ENCODE measurements around the gene E2F3.

- TF ChIP-seq EZH2 (IDR thresholded peaks at IDR 0.05; ENCODE audit: low read length, missing control alignments) (no peak), CTCF (conservative IDR thresholded peaks at IDR 0.05 in 1 of 2, IDR thresholded peaks at IDR 0.05 in 1 of 2; ENCODE audit: low read depth in 1 of 2, low read length in 2 of 2) (no peak)
These were observed 32.2 kb downstream of the E2F3 start for GRCh38 chr6:20433929-20434328.
